B cell (primary cell): ENCODE results near the gene MGAT5. TPM values are rescaled to one million over a fixed set of nuclear protein-coding genes. Genes with fewer than 3 reads are reported as not detected.
A peak's percentile ranks its signal among the peaks of the same experiment; 100 is the strongest.

Experiments
- ATAC-seq: fragments of 200-7000 bp; cut with Tn5 transposase; one replicate; pipeline ENCODE4 v1.10.0; 2021; ENCODE audit warnings: low read depth, mild to moderate bottlenecking, moderate number of reproducible peaks, moderate library complexity
- CTCF ChIA-PET: fragments of 350-600 bp; sonication (Branson Sonifier 250); formaldehyde crosslinking; loops from one replicate; lab custom pipeline; 2021; ENCODE audit warnings: antibody characterized with exemption, inconsistent platforms; lab: Charles Lee
- POLR2A ChIA-PET: fragments of 350-600 bp; sonication (Branson Sonifier 250); formaldehyde crosslinking; loops from one replicate; lab custom pipeline; 2021; ENCODE audit warnings: antibody characterized with exemption; lab: Charles Lee
- DNase-seq: peaks from one replicate; pipeline ENCODE4 v3.0.0; 2013
- H2AFZ ChIP-seq: 2 replicates; pipeline ENCODE4 v1.6.1; 2012; ENCODE audit warnings: mild to moderate bottlenecking, low read depth, low read length; ENCODE audit not compliant: insufficient read depth, poor library complexity, severe bottlenecking
- H3K27ac ChIP-seq, 2 donors: 1 replicate in 1 of 2; 2 replicates in 1 of 2; pipeline ENCODE4 v1.5.1; 2012 to 2013; ENCODE audit warnings: low read length in 2 of 2, mild to moderate bottlenecking in 2 of 2, moderate library complexity in 1 of 2
- H3K27me3 ChIP-seq, 4 experiments: fragments of 200-600 bp in 1 of 4; sonication (generic) in 1 of 4; replicated peaks in 1 of 4; 1 replicate in 2 of 4; 2 replicates in 2 of 4; pipeline versions ENCODE4 v1.6.1 to v1.7.0; 2013 to 2016; ENCODE audit warnings: low read length in 3 of 4, mild to moderate bottlenecking in 2 of 4, mixed read lengths in 1 of 4, moderate library complexity in 1 of 4; ENCODE audit not compliant: insufficient read depth in 4 of 4, control insufficient read depth in 3 of 4; ENCODE audit errors: control extremely low read depth in 1 of 4
- H3K36me3 ChIP-seq, 2 experiments: replicated peaks in 1 of 2; 1 replicate in 1 of 2; 2 replicates in 1 of 2; pipeline versions ENCODE4 v1.6.1 to v1.7.1; 2013; ENCODE audit warnings: low read length in 1 of 2; ENCODE audit not compliant: insufficient read depth in 2 of 2, control insufficient read depth in 1 of 2; ENCODE audit errors: control extremely low read depth in 1 of 2, extremely low read depth in 1 of 2
- H3K4me1 ChIP-seq, 2 donors: fragments of 200-600 bp in 1 of 2; sonication (generic) in 1 of 2; 1 replicate in 1 of 2; 2 replicates in 1 of 2; pipeline versions ENCODE4 v1.5.1 to v1.6.1; 2013 to 2017; ENCODE audit warnings: low read length in 2 of 2; ENCODE audit not compliant: control insufficient read depth in 2 of 2, insufficient read depth in 2 of 2
- H3K4me2 ChIP-seq: replicated peaks from 2 replicates; pipeline ENCODE3; 2012; ENCODE audit warnings: mild to moderate bottlenecking, low read depth, low read length; ENCODE audit not compliant: poor library complexity, severe bottlenecking
- H3K4me3 ChIP-seq, 5 experiments: fragments of 200-600 bp in 1 of 5; sonication (generic) in 1 of 5; 1 replicate in 3 of 5; 2 replicates in 2 of 5; pipeline versions ENCODE4 v1.5.1 to v1.7.0; 2011 to 2016; ENCODE audit warnings: low read length in 4 of 5, mild to moderate bottlenecking in 4 of 5, low read depth in 2 of 5, control low read depth in 1 of 5, moderate library complexity in 1 of 5; ENCODE audit not compliant: insufficient read depth in 1 of 5; ENCODE audit errors: control extremely low read depth in 1 of 5, extremely low read depth in 1 of 5
- H3K79me2 ChIP-seq: fragments of 200-600 bp; sonication (generic); one replicate; pipeline ENCODE4 v1.6.0; 2016; ENCODE audit warnings: low read length; ENCODE audit not compliant: control insufficient read depth, insufficient read depth
- H3K9ac ChIP-seq: fragments of 200-600 bp; sonication (generic); 2 replicates; pipeline ENCODE4 v1.6.1; 2017; ENCODE audit warnings: mild to moderate bottlenecking, low read length, moderate library complexity
- H3K9me3 ChIP-seq, 3 donors: one replicate each; pipeline versions ENCODE4 v1.6.1 to v1.7.1; 2013; ENCODE audit warnings: low read length in 2 of 3; ENCODE audit not compliant: control insufficient read depth in 2 of 3, insufficient read depth in 1 of 3; ENCODE audit errors: control extremely low read depth in 1 of 3
- H4K20me1 ChIP-seq: 2 replicates; pipeline ENCODE4 v1.6.0; 2012; ENCODE audit warnings: mild to moderate bottlenecking, low read length; ENCODE audit not compliant: insufficient read depth, control insufficient read depth, poor library complexity, severe bottlenecking
- H3K27ac Mint-ChIP-seq: one replicate; pipeline ENCODE4 v1.8.0; 2021; ENCODE audit warnings: mixed read lengths
- H3K27me3 Mint-ChIP-seq: one replicate; pipeline ENCODE4 v1.8.0; 2021; ENCODE audit warnings: mixed read lengths
- H3K4me1 Mint-ChIP-seq: one replicate; pipeline ENCODE4 v1.8.0; 2021; ENCODE audit warnings: mixed read lengths
- H3K4me3 Mint-ChIP-seq: one replicate; pipeline ENCODE4 v1.8.0; 2021; ENCODE audit warnings: mixed read lengths
- H3K9me3 Mint-ChIP-seq: one replicate; pipeline ENCODE4 v1.8.0; 2022; ENCODE audit warnings: mixed read lengths; ENCODE audit not compliant: insufficient read depth
- EZH2 ChIP-seq: IDR thresholded peaks from 2 replicates; pipeline ENCODE4 v1.6.1; 2012; ENCODE audit warnings: borderline replicate concordance, low read depth, mild to moderate bottlenecking, moderate library complexity, low read length; ENCODE audit not compliant: insufficient read depth, poor library complexity, severe bottlenecking
- WGBS: methylation state at CpG from one replicate; pipeline ENCODE4 v1.1.5; 2013; ENCODE audit warnings: missing lambda C conversion rate; ENCODE audit not compliant: insufficient coverage; 5-methylcytosine and 5-hydroxymethylcytosine counted together
- intact Hi-C: fragments of 100-400 bp; cut with micrococcal nuclease; formaldehyde crosslinking; loops from one replicate; pipeline ENCODE4 v1.10.0; 2022
- polyA plus RNA-seq: library from polyadenylated mRNA; depleted of rRNA; stranded (reverse); fragments of >200 nt; gene quantifications from 2 replicates; pipeline ENCODE4 v1.2.3, GENCODE V29; 2012
- total RNA-seq, 2 donors: library from RNA; stranded (reverse); fragments of 120-200 nt in 1 of 2; gene quantifications; 1 replicate in 1 of 2; 2 replicates in 1 of 2; pipeline versions ENCODE4 v1.2.3 to v1.2.4, GENCODE V29; 2013 to 2022
- TF ChIP-seq, protein P1 (sequence below): fragments of 200-600 bp; IDR thresholded peaks from one replicate; pipeline ENCODE4 v1.8.0; 2022; ENCODE audit warnings: antibody characterized with exemption, mild to moderate bottlenecking

Gene MGAT5
- total and polyA plus RNA-seq, 2 donors (not counting 1 experiment from before 2014, with no cell fraction given), result 27.2 to 184 TPM

DNA sequence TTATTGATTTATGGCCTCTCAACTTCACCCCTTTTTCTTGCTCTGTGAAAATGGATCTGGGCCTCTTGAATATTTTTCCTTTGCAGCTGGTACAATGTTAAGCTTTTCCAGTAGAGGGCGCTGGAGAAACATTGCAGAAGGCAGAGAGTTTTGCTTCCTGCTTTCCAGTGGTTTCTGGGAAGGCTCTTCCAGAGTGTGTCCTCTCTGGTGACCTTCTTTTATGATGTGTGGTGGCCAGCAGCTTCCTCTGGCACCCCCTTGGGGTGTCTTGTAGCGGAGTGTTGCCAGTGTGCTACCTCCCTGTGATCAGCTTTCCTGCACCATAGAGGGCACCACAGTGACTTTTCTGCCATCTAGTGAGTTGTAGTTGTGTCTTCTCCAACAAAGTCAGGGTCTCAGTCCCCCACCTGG, 25.4 kb upstream of the MGAT5 start:
- DNase-seq (no peak), ATAC-seq (no peak)
- H4K20me1 ChIP-seq, result peaks cover 7% of the 10 kb centered on the region
- peaks cover 95% of the 10 kb centered on the region for H3K79me2 ChIP-seq
- TF ChIP-seq, protein P1, sequence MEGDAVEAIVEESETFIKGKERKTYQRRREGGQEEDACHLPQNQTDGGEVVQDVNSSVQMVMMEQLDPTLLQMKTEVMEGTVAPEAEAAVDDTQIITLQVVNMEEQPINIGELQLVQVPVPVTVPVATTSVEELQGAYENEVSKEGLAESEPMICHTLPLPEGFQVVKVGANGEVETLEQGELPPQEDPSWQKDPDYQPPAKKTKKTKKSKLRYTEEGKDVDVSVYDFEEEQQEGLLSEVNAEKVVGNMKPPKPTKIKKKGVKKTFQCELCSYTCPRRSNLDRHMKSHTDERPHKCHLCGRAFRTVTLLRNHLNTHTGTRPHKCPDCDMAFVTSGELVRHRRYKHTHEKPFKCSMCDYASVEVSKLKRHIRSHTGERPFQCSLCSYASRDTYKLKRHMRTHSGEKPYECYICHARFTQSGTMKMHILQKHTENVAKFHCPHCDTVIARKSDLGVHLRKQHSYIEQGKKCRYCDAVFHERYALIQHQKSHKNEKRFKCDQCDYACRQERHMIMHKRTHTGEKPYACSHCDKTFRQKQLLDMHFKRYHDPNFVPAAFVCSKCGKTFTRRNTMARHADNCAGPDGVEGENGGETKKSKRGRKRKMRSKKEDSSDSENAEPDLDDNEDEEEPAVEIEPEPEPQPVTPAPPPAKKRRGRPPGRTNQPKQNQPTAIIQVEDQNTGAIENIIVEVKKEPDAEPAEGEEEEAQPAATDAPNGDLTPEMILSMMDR, result peak; percentile 24
- no peak for TF ChIP-seq EZH2
- no peaks in the 10 kb centered on the region for H3K9me3 Mint-ChIP-seq
- H3K27me3 Mint-ChIP-seq, result no peaks in the 10 kb centered on the region
- H3K4me3 Mint-ChIP-seq, result no peak overlapping the region
- 75% methylated on average over 2 of the region's 2 CpGs for WGBS
- peaks cover 0 to 1% of the 10 kb centered on the region in 2 experiments for H3K36me3 ChIP-seq
- H3K27ac ChIP-seq, result peak overlapping the region in 1 of 2 donors; percentile 9
- CTCF ChIA-PET, result interaction anchor here (0.6 to 6.1 kb wide), 7 partner anchors 10 to 183 kb away, joined by 3 to 46 read pairs (median 3); no protein-coding TSS in a partner anchor
- H3K4me3 ChIP-seq, result no peak overlapping the region
- H3K4me1 ChIP-seq, result peaks cover 47 to 49% of the 10 kb centered on the region in 2 donors
- H3K4me2 ChIP-seq, result no peak overlapping the region
- H3K27ac Mint-ChIP-seq, result peak overlapping the region; percentile 73
- no peak overlapping the region for H3K9ac ChIP-seq
- H3K27me3 ChIP-seq, result no peaks in the 10 kb centered on the region
- H2AFZ ChIP-seq, result no peak overlapping the region
- peaks cover 3 to 6% (median 4%) of the 10 kb centered on the region in 3 donors for H3K9me3 ChIP-seq
- intact Hi-C loops, result no loop called here
- peaks cover 86% of the 10 kb centered on the region for H3K4me1 Mint-ChIP-seq
- POLR2A ChIA-PET, result no interaction called here

DNA sequence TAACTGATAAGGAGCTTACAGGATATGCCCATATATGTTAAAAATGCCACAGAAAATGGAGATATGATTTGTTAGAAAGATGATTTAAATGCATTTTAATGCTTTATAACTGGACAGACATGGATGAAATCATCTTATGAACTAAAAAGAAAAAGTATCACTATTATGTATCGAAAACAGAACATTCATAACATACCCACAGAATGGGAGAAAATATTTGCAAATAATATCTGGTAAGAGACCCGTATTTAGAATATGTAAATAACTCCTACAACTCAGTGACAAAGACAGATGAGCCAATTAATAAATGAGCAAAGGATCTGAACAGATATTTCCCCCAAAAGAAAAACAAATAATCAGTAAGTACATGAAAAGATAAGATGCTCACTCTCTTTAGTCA, 24.3 kb upstream of the MGAT5 start:
- WGBS, result no CpG with 5 or more reads among the region's 2 CpGs
- H3K4me2 ChIP-seq, result no peak overlapping the region
- H3K27me3 ChIP-seq, result no peaks in the 10 kb centered on the region
- no peak overlapping the region for H2AFZ ChIP-seq
- Mint-ChIP-seq H3K4me1 (peaks cover 90% of the 10 kb centered on the region), H3K4me3 (no peak overlapping the region), H3K27ac (peak overlapping the region; percentile 23), H3K9me3 (no peaks in the 10 kb centered on the region), H3K27me3 (no peaks in the 10 kb centered on the region)
- H4K20me1 ChIP-seq, result peaks cover 7% of the 10 kb centered on the region
- peaks cover 92% of the 10 kb centered on the region for H3K79me2 ChIP-seq
- H3K4me3 ChIP-seq, result no peak overlapping the region
- H3K36me3 ChIP-seq, result peaks cover 0 to 1% of the 10 kb centered on the region in 2 experiments
- TF ChIP-seq EZH2, result no peak
- TF ChIP-seq, protein P1, result no peak
- no peak overlapping the region for H3K9ac ChIP-seq
- H3K27ac ChIP-seq, result no peak overlapping the region
- no peak for ATAC-seq
- peaks cover 57 to 59% of the 10 kb centered on the region in 2 donors for H3K4me1 ChIP-seq
- ChIA-PET POLR2A (no interaction called here), CTCF (interaction anchor here (1.2 to 6.1 kb wide), 5 partner anchors 11 to 343 kb away, joined by 3 to 46 read pairs (median 18); no protein-coding TSS in a partner anchor)
- peaks cover 3 to 6% (median 4%) of the 10 kb centered on the region in 3 donors for H3K9me3 ChIP-seq
- DNase-seq, result no peak
- intact Hi-C loops, result no loop called here
